Immature natural killer cell (primary cell): ENCODE results near the gene GRIK4. TPM values are rescaled to one million over a fixed set of nuclear protein-coding genes. Genes with fewer than 3 reads are reported as not detected.

Experiments
- DNase-seq, 3 donors: peaks; one replicate each; pipeline ENCODE4 v3.0.0; 2022; ENCODE audit warnings: mixed read lengths in 1 of 3
- H3K27ac Mint-ChIP-seq, 6 donors: one replicate each; pipeline ENCODE4 v1.8.0; 2020; ENCODE audit warnings: mixed read lengths in 6 of 6, mild to moderate bottlenecking in 5 of 6, inconsistent platforms in 4 of 6, moderate library complexity in 3 of 6
- H3K27me3 Mint-ChIP-seq, 3 donors: one replicate each; pipeline ENCODE4 v1.8.0; 2020 to 2021; ENCODE audit warnings: low read depth in 3 of 3, mild to moderate bottlenecking in 3 of 3, mixed read lengths in 3 of 3, moderate library complexity in 3 of 3, inconsistent platforms in 1 of 3
- H3K36me3 Mint-ChIP-seq, 3 donors: one replicate each; pipeline ENCODE4 v1.8.0; 2020; ENCODE audit warnings: mixed read lengths in 3 of 3, inconsistent platforms in 2 of 3, mild to moderate bottlenecking in 2 of 3
- H3K4me1 Mint-ChIP-seq, 2 donors: one replicate each; pipeline ENCODE4 v1.8.0; 2020; ENCODE audit warnings: inconsistent platforms in 2 of 2, mild to moderate bottlenecking in 2 of 2, mixed read lengths in 2 of 2, moderate library complexity in 1 of 2
- H3K4me3 Mint-ChIP-seq, 5 donors: one replicate each; pipeline ENCODE4 v1.8.0; 2020; ENCODE audit warnings: mild to moderate bottlenecking in 5 of 5, mixed read lengths in 5 of 5, inconsistent platforms in 3 of 5, moderate library complexity in 3 of 5
- H3K9me3 Mint-ChIP-seq, 6 donors: one replicate each; pipeline ENCODE4 v1.8.0; 2020; ENCODE audit warnings: mild to moderate bottlenecking in 6 of 6, mixed read lengths in 6 of 6, inconsistent platforms in 4 of 6, moderate library complexity in 3 of 6
- polyA plus RNA-seq, 3 donors: library from polyadenylated mRNA; unstranded; fragments of 300-500 nt; fragmentation: Illumina TruSeq; gene quantifications; one replicate each; pipeline ENCODE4 v1.2.3, GENCODE V29; 2021

The GRIK4 gene
- polyA plus RNA-seq, 3 donors from 2014 or later: 0.85 to 3.6 (median 2.0) TPM

DNA sequence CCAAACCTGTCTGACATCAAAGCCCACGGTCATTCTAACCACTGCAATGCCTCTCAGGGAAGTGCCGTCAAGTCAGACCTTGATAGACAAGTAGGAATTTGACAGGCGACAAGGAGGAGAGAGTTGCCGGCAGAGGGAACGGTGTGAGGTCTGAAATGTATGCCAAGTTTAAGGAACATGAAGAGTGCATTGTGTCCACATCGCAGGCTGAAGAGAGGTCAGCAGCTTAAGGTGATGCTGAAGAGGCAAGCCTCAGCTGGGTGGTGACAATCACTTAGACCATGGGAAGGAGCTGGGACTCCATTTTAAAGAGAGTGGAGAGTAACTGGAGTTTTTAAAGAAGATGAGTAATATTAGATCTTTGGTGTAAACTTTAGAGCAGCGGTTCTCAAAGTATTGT lies 407.5 kb downstream of the GRIK4 start:
- H3K4me1 Mint-ChIP-seq: peaks cover 30 to 55% of the 10 kb centered on the region in 2 donors
- no peak overlapping the region for H3K4me3 Mint-ChIP-seq

DNA sequence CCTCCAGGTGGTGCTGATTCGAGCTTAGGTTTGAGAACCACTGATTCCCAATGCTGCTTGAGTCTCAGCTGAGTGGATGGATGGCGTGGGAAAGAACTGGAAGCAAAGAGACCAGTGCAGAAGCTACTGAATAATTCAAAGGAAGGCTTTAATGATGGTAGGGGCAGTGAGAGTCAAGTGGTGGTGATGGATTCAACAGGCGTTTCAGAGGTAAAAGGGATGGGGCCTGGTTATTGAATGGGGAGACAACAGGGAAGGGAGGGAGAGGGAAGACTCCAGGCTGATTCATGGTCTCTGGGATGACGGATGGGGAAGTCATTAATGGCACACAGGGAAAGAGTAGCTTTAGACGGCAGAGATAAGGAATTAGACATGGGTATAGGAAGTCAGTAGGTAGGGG lies 408.0 kb downstream of the GRIK4 start:
- H3K4me1 Mint-ChIP-seq: peaks cover 27 to 52% of the 10 kb centered on the region in 2 donors
- H3K9me3 Mint-ChIP-seq: no peaks in the 10 kb centered on the region
- H3K36me3 Mint-ChIP-seq: peaks cover 0 to 19% (median 10%) of the 10 kb centered on the region in 3 donors
- no peak overlapping the region for H3K4me3 Mint-ChIP-seq
- DNase-seq: no peak
- peaks cover 2 to 5% (median 3%) of the 10 kb centered on the region in 3 donors for H3K27me3 Mint-ChIP-seq
- peak overlapping the region in 2 of 6 donors; percentile 26 to 47 for H3K27ac Mint-ChIP-seq

More for the DNA sequence above, 407.5 kb downstream of the GRIK4 start:
- peaks cover 0 to 16% (median 10%) of the 10 kb centered on the region in 3 donors for H3K36me3 Mint-ChIP-seq
- peak overlapping the region in 2 of 6 donors; percentile 35 to 62 for H3K27ac Mint-ChIP-seq
- H3K9me3 Mint-ChIP-seq: no peaks in the 10 kb centered on the region
- peaks cover 2 to 7% (median 3%) of the 10 kb centered on the region in 3 donors for H3K27me3 Mint-ChIP-seq
- no peak for DNase-seq

DNA sequence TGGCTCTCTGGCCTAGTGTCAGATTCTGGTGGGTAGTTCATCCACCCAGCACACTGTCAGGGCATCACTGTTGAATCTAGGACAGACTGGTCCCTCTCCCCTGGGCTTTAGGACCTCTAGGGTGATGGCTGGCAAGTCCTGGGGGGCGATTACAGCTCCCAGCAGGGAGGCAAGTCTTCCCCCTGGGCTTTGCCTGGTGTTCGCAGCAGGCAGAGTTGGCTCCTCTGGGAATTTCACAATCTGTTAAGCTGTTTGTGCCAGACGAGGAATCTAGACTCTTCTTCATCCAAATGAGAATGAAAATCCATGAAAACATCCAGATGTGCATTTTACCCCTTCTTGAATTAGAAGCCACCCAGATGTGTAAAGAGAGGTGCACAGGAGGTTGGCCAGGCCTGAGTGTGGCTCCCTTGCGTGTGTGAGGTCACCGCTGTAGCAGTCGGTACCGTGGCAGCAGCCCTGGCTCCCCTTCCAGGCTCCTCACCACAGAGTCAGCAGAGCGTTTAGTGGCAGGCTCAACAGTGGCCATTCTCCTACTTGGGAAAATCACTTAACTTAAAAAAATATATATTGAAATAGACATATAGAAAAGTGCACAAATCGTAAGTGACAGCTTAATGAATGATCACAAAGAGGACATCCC lies 412.4 kb downstream of the GRIK4 start:
- H3K4me1 Mint-ChIP-seq: peaks cover 43 to 61% of the 10 kb centered on the region in 2 donors
- H3K27me3 Mint-ChIP-seq: peaks cover 2 to 4% (median 2%) of the 10 kb centered on the region in 3 donors
- H3K36me3 Mint-ChIP-seq: peaks cover 0 to 17% (median 6%) of the 10 kb centered on the region in 3 donors
- H3K27ac Mint-ChIP-seq: peak overlapping the region in 4 of 6 donors; percentile 40 to 67 (median 50)
- H3K9me3 Mint-ChIP-seq: no peaks in the 10 kb centered on the region
- H3K4me3 Mint-ChIP-seq: no peak overlapping the region
- DNase-seq: no peak

DNA sequence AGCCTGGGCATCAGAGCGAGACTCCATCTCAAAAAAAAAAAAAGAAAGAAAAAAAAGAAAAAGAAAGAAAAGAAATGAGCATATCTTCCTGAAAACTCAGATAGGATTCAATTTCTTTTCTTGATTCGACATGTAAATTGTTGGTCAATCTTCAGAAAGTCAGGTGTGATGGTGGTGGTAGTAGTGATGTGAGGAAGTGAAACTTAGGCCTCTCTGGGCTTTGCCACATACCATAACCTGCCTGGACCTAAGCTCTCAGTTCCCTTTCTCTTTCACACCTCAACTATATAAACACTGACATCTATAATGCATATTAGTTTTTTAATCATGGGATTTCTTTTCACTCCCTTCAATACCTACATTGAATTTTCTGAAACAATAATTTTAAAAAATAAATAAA lies 414.4 kb downstream of the GRIK4 start:
- Mint-ChIP-seq H3K9me3 (no peaks in the 10 kb centered on the region), H3K27ac (peak overlapping the region in 1 of 6 donors; percentile 49), H3K4me3 (no peak overlapping the region), H3K27me3 (peaks cover 0 to 7% (median 2%) of the 10 kb centered on the region in 3 donors), H3K36me3 (peaks cover 0 to 7% (median 2%) of the 10 kb centered on the region in 3 donors), H3K4me1 (peaks cover 55 to 74% of the 10 kb centered on the region in 2 donors)
- no peak for DNase-seq

DNA sequence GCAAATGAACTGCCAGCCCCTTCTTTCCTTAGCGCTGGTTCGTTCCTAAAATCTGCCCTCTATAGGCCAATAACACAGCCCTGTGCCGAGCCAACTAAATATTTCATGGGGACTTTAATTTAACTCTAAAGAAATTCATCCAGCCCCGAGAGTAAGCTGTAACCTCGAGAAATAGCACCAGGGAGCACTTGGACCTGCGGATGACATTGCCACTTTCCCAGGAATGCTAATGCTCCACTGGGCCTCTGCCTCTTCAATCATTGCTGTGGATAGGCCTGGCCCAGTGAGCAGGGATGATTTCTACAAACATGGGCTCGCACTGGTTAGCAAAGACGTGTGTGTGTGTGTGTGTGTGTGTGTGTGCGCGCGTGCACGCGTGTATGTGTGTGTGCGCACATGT lies 417.1 kb downstream of the GRIK4 start:
- Mint-ChIP-seq H3K27me3 (peaks cover 0 to 3% (median 2%) of the 10 kb centered on the region in 3 donors), H3K27ac (peak overlapping the region in 4 of 6 donors; percentile 60 to 89 (median 75)), H3K4me3 (peak overlapping the region in 1 of 5 donors; percentile 65), H3K9me3 (no peaks in the 10 kb centered on the region), H3K36me3 (peaks cover 0 to 4% (median 0%) of the 10 kb centered on the region in 3 donors), H3K4me1 (peaks cover 55 to 74% of the 10 kb centered on the region in 2 donors)
- no peak for DNase-seq

DNA sequence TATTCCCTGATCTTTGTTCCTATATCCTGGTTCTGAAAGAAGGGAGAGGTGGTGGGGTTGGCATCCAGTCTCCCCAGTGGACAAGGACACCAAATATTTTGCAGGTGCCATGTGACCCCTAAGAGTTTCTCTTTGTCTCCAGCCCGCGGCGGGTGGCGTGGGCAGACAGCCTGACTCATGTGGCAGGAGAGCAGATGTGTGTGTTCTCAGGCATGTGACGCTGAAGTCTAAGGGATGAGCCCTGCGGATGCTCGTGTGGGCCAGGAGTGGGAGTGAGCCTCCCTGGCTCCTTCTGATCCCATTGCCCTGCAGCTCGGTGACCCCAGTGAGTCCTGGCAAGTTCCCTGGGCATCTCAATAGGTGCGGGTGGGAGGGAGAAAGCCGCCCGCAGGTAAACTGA lies 417.5 kb downstream of the GRIK4 start:
- Mint-ChIP-seq H3K4me1 (peaks cover 55 to 70% of the 10 kb centered on the region in 2 donors), H3K36me3 (peaks cover 0 to 4% (median 0%) of the 10 kb centered on the region in 3 donors), H3K27ac (peak overlapping the region; percentile 60 to 89 (median 68)), H3K27me3 (peaks cover 0 to 3% (median 2%) of the 10 kb centered on the region in 3 donors), H3K9me3 (no peaks in the 10 kb centered on the region), H3K4me3 (peak overlapping the region in 1 of 5 donors; percentile 65)
- no peak for DNase-seq

DNA sequence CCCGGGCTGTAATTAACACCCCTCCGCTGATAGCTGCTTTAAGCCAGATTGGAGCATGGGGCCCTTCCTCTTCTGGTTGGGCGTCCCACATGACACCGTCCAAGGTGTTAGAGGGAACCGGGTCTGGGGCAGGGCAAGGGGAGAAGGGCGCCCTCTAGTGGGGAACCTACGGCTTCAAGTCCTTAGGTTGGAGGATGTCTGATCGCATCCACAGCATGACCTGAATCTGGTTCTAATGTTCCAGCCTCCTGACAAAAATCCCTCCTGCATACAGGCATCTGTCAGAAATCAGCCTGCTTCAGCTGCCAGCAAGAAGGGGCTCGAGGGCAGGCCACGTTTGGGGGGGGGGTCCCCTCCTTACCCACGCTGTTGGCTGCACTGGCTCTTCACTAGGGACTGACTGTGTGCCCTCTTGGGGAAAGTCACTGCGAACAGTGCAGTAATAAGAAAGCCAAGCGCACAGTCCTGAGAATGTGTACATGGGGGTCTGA lies 418.2 kb downstream of the GRIK4 start:
- Mint-ChIP-seq H3K4me3 (peak overlapping the region in 4 of 5 donors; percentile 42 to 66 (median 64)), H3K36me3 (no peaks in the 10 kb centered on the region), H3K4me1 (peaks cover 52 to 66% of the 10 kb centered on the region in 2 donors), H3K9me3 (no peaks in the 10 kb centered on the region), H3K27me3 (peaks cover 0 to 3% (median 2%) of the 10 kb centered on the region in 3 donors), H3K27ac (peak overlapping the region; percentile 60 to 89 (median 68))
- peak; percentile 73 to 78 (median 76) for DNase-seq

DNA sequence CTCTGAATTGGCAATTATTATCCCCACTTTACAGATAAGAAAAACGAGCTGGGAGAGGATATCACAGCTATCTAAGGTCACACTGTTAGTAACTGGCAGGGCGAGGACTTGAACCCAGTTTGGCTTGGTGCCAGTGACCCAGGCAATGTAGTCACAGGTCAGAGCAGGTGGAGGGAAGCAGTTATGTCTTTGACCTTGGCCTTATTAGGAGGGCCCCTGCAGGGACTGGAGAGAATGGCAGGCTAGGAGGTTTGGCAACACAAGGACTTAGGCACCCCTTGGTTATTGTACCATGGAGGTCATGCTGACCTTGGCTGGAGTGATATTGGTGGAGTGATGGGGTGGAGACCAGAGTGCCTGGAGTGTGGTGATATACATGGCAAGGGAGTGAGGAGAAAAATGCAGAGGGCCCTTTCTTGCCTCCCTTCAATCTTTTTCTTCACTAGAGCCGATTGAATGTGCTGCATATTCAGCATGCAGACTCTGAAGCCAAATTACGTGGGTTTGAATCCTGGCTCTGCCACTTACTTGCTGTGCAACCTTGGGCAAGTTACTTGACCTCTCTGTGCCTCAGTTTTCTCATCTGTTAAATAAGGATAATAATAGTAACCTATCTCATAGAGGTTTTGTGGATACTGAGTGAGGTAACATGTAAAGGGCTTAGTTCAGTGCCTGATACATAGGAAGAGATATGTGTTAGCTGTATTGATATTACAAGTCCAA lies 419.7 kb downstream of the GRIK4 start:
- Mint-ChIP-seq H3K27ac (peak overlapping the region in 3 of 6 donors; percentile 8 to 57 (median 37)), H3K36me3 (peaks cover 0 to 4% (median under 1%) of the 10 kb centered on the region in 3 donors)

DNA sequence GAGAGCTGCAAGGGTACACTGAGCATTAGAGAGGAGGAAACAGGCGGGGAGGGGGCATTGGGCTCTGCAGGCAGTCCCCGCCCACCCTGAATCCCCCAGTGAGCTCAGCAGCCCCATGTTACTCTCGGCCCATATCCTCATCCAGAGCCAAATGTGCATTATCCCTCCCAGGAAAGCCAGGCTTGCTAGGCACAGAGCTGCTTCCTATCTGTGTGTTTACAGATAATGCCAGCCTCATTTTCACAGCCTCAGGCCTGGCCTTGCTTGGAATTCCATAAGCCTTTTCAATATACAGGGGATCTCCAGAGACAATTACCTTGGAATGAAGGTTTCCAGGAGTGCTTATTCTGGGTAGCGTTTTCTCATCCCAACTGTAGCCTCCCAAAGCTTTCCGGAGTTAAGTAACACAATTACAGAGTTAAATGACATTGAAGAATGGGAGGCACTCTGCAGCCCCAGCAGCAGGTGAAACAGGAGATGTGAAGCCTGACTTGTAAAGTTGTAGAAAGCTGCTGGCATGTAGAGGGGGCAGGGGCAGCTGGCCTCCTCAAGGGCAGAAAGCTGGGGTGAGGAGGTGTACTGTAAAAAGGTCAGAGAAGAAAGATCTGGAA lies 420.9 kb downstream of the GRIK4 start:
- H3K27me3 Mint-ChIP-seq: peaks cover 2 to 7% (median 3%) of the 10 kb centered on the region in 3 donors
- no peak overlapping the region for H3K4me3 Mint-ChIP-seq

More for the DNA sequence above, 419.7 kb downstream of the GRIK4 start:
- Mint-ChIP-seq H3K9me3 (no peaks in the 10 kb centered on the region), H3K27me3 (peaks cover 2 to 6% (median 3%) of the 10 kb centered on the region in 3 donors), H3K4me3 (no peak overlapping the region), H3K4me1 (peaks cover 41 to 56% of the 10 kb centered on the region in 2 donors)
- no peak for DNase-seq

DNA sequence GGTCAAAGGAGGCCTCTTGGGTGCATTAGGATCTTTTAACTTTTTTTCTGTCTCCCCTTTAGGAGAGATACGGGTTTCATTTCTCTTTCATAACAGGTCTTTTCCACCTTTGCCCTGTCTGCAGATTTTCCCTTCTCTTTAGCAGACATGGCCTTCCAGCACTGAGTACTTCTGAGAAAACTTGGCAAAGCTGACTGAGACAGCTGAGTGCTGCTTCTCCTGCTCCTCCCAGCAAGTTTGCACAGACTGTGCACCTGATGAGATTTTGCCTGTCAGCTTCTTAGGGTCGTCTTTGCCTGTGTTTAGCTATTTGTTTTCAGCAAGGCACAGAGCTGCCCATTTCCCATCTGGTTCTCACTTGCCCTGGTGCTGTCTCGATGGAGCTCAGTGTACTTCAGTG lies 424.8 kb downstream of the GRIK4 start:
- no peak for DNase-seq
- peaks cover 0 to 8% of the 10 kb centered on the region in 2 donors for H3K4me1 Mint-ChIP-seq
- peaks cover 2 to 4% (median 3%) of the 10 kb centered on the region in 3 donors for H3K27me3 Mint-ChIP-seq
- H3K36me3 Mint-ChIP-seq: peaks cover 7 to 10% (median 8%) of the 10 kb centered on the region in 3 donors
- H3K4me3 Mint-ChIP-seq: no peak overlapping the region
- H3K9me3 Mint-ChIP-seq: no peaks in the 10 kb centered on the region
- no peak overlapping the region for H3K27ac Mint-ChIP-seq

More for the DNA sequence above, 420.9 kb downstream of the GRIK4 start:
- Mint-ChIP-seq H3K36me3 (peaks cover 0 to 5% (median 3%) of the 10 kb centered on the region in 3 donors), H3K4me1 (peaks cover 29 to 45% of the 10 kb centered on the region in 2 donors), H3K27ac (peak overlapping the region in 2 of 6 donors; percentile 18 to 52), H3K9me3 (no peaks in the 10 kb centered on the region)
- DNase-seq: no peak

DNA sequence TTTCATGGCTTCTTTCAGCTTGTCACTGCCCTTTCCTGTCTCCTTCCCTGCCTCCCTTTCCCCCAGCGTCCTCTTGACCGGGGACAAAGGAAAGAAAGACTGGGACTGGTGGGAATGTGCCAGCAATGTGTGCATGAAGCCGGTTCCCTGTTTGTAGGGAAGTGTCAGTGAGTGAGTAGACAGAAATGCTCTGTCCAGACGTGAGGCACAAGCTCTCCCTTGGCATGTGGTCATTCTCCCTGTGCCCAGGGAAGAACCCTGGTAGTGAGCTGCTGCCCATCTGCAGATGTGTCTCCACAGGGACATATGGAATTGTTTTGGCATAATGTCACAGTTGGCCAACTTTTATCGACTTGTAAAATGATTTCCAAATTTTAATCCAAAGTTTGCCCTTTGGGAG lies 426.0 kb downstream of the GRIK4 start:
- H3K4me3 Mint-ChIP-seq: no peak overlapping the region
- no peaks in the 10 kb centered on the region for H3K4me1 Mint-ChIP-seq
- H3K27ac Mint-ChIP-seq: peak overlapping the region in 1 of 6 donors; percentile 28
- H3K36me3 Mint-ChIP-seq: peaks cover 7 to 10% (median 8%) of the 10 kb centered on the region in 3 donors
- DNase-seq: no peak
- no peaks in the 10 kb centered on the region for H3K9me3 Mint-ChIP-seq
- H3K27me3 Mint-ChIP-seq: peaks cover 0 to 6% (median 3%) of the 10 kb centered on the region in 3 donors

DNA sequence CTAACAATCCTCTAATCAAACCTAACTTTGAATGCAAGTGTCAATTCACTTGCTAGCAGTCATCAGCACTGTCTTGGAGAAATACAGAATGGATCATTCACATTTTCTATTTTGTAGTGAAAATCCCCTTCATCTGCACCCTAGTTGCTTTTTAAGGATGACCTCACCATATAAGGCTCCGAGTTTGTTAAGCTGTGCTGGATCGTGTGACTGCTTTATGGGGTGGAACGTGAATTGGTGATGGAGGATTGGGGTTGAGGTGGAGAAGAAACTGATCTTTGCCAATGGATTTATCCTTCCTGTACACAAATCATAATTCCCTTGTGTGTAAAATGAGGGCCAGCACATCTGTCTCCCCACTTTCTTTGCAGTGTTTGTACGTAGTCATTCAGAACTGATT lies 426.7 kb downstream of the GRIK4 start:
- Mint-ChIP-seq H3K27me3 (peaks cover 0 to 6% (median 3%) of the 10 kb centered on the region in 3 donors), H3K4me1 (no peaks in the 10 kb centered on the region), H3K36me3 (peaks cover 7 to 10% (median 8%) of the 10 kb centered on the region in 3 donors), H3K4me3 (no peak overlapping the region), H3K9me3 (no peaks in the 10 kb centered on the region), H3K27ac (peak overlapping the region in 2 of 6 donors; percentile 17 to 28)
- no peak for DNase-seq

DNA sequence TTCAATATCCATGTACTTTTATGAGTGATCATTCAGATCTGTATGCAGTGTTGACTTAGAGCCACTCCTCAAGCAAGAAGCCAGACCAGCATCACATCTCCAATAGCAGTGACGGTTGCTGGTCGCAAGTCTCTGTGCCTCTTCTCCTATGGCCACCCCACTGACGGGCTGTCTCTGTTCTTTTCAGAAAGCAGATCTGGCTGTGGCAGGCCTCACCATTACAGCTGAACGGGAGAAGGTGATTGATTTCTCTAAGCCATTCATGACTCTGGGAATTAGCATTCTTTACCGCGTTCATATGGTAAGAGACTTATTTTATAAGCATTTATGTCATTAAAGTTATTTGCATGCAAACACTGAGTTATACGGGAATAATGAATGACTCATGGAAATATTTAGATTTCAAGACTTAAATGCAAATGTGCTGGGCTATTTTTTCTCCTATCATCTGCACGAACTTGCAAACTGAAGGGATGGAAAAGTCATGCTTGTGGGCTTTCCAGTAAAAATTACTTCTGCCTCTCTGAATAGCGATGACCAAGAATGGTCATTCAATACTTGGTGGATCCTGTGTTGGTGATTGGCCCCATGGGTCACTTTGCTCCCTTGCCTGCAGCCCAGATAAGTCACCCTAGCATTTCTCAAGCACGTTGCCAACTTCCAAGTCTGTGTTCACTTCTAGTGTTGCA lies 428.8 kb downstream of the GRIK4 start:
- H3K9me3 Mint-ChIP-seq: peaks cover 4 to 11% (median 5%) of the 10 kb centered on the region in 6 donors
- H3K4me3 Mint-ChIP-seq: no peak overlapping the region
- no peak for DNase-seq
- H3K27ac Mint-ChIP-seq: no peak overlapping the region
- H3K36me3 Mint-ChIP-seq: peaks cover 16 to 19% (median 17%) of the 10 kb centered on the region in 3 donors
- no peaks in the 10 kb centered on the region for H3K4me1 Mint-ChIP-seq
- H3K27me3 Mint-ChIP-seq: peaks cover 0 to 6% (median 3%) of the 10 kb centered on the region in 3 donors
